ENCODE results near the gene CALCOCO1. TPM values are rescaled to one million over a fixed set of nuclear protein-coding genes. Genes with fewer than 3 reads are reported as not detected.

Gene CALCOCO1
- total RNA-seq, 1 donor from 2014 or later: 147 TPM

- DNase-seq (ENCODE audit: low read depth): no peak
Observed at GRCh38 chr12:53667080-53667479, 60.2 kb downstream of the CALCOCO1 start.

GRCh38 chr12:53664936-53665335 is 62.3 kb downstream of the CALCOCO1 start:
- no peak for DNase-seq (ENCODE audit: low read depth)

GRCh38 chr12:53664191-53664590 is 63.1 kb downstream of the CALCOCO1 start:
- DNase-seq (ENCODE audit: low read depth): no peak

GRCh38 chr12:53660041-53660440 is 67.2 kb downstream of the CALCOCO1 start:
- peak; percentile 47 for DNase-seq (ENCODE audit: low read depth)

GRCh38 chr12:53659571-53659981 is 67.7 kb downstream of the CALCOCO1 start:
- DNase-seq (ENCODE audit: low read depth): peak; percentile 82

- DNase-seq (ENCODE audit: low read depth): peak; percentile 66
Observed at GRCh38 chr12:53659011-53659551, 68.2 kb downstream of the CALCOCO1 start.

Other genes starting within 250 kb of the CALCOCO1 start
- gene MAP3K12, start 228.0 kb downstream of the CALCOCO1 start, total RNA-seq: 17.0 and 25.5 TPM in 2 replicates
- gene TARBP2, start 226.2 kb downstream of the CALCOCO1 start, total RNA-seq: 23.7 and 30.0 TPM in 2 replicates
- not detected in 2 replicates for gene NPFF, start 220.0 kb downstream of the CALCOCO1 start, total RNA-seq
- 15.5 and 25.3 TPM in 2 replicates for gene ATF7, start 101.1 kb downstream of the CALCOCO1 start, total RNA-seq
- 411 and 520 TPM in 2 replicates for gene ATP5MC2, start 51.4 kb downstream of the CALCOCO1 start, total RNA-seq
- not detected in 2 replicates for gene CISTR, start 24.5 kb upstream of the CALCOCO1 start, total RNA-seq
- 3.6 and 4.6 TPM in 2 replicates for gene HOXC13, start 211.4 kb upstream of the CALCOCO1 start, total RNA-seq
- 0.31 and 0.62 TPM in 2 replicates for gene HOXC12, start 227.5 kb upstream of the CALCOCO1 start, total RNA-seq
- 2.2 TPM in 2 replicates for gene HOXC11, start 245.7 kb upstream of the CALCOCO1 start, total RNA-seq
- 1.4 and 1.7 TPM in 2 replicates for gene HOTAIR, start 247.5 kb upstream of the CALCOCO1 start, total RNA-seq

Measured in myocyte (in vitro differentiated cells).